ENCODE results near the gene ZKSCAN1. TPM values are rescaled to one million over a fixed set of nuclear protein-coding genes. Genes with fewer than 3 reads are reported as not detected.
A peak's percentile ranks its signal among the peaks of the same experiment; 100 is the strongest.
"Not testable (repeated sequence)": the region's sequence is repeated elsewhere in the genome, so short reads cannot be mapped to it uniquely, and the experiment has no call there.

Gene ZKSCAN1
- total RNA-seq, 1 donor from 2014 or later: 105 TPM

GRCh38 chr7:100000239-100000638 lies 15.2 kb upstream of the ZKSCAN1 start:
- no peak for DNase-seq (ENCODE audit: low spot score)

DNA sequence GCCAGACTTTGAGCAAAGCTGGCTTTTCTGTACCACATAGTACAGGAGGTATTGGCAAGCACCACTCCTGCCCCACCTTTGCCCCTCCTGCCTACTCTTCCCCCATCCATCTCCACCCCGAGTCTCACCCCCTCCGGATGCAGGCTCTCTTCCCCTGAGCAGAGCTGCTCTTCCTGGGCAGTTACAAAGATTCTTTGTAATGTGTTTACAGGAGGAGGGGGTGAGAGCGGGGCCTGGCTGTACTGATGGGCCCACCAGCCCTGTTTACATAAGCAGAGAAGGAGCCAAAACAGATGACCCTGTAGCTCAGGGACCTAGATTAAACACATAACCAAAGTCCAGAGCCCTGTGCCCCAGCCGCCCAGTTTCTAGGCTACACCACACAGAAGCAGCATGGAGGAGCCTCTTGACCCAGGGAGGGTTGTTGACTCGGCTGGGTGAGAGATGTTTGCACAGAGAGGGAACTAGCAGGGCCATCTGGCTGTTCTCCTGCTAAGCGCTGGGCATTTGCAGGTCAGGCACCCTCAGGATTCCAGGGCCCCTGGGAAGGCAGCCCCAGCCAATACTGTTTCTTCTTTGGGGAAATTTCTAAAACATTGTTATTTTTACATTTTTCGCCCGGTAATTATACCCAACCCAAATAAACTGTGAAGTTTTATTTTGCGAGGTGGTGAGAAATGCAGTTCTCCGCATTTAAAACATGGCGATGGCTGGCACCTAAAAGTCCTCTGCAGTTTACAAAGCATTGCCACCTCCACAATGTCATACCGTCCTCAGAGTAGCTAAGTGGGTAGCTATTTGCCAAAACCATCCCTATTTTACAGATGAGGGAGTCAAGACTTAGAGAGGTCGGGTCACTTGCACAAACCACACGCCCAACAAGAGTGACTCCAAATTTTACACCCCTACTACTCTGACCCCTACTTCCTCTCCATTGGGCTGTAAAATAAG lies 11.4 kb upstream of the ZKSCAN1 start:
- no peak for DNase-seq (ENCODE audit: low spot score)

GRCh38 chr7:100007887-100008286 lies 7.5 kb upstream of the ZKSCAN1 start:
- DNase-seq (ENCODE audit: low spot score): no peak

DNA sequence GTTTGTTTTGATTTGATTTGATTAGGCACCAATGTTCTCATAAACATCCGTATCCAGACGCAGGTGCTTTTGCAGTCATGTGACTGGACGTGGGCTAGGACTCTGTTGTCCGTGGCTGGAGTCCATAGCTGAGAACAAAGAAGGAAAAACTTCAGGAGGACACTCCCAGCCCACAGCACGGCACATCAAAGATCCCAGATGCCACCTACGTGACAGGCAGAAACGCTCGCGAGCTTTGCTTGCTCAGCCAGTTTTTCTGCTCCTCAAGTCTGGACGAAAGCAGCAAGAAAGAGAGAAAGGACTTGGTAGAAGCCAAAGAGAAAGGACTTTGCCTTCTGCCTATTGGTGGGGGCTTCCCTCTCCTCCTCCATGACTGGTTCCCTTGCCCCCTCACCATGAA lies 6.9 kb upstream of the ZKSCAN1 start:
- peak; percentile 72 for DNase-seq (ENCODE audit: low spot score)

GRCh38 chr7:100009952-100010351 lies 5.4 kb upstream of the ZKSCAN1 start:
- DNase-seq (ENCODE audit: low spot score): not testable (repeated sequence)

- DNase-seq (ENCODE audit: low spot score): no peak
Measured at GRCh38 chr7:100010901-100011300, 4.5 kb upstream of the ZKSCAN1 start.

GRCh38 chr7:100011516-100011915 lies 3.9 kb upstream of the ZKSCAN1 start:
- DNase-seq (ENCODE audit: low spot score): no peak

- DNase-seq (ENCODE audit: low spot score): not testable (repeated sequence)
Measured at GRCh38 chr7:100012385-100013327, 2.7 kb upstream of the ZKSCAN1 start.

- DNase-seq (ENCODE audit: low spot score): no peak
Measured at GRCh38 chr7:100013328-100013676, 2.1 kb upstream of the ZKSCAN1 start.

GRCh38 chr7:100016215-100016901 lies 962 bp downstream of the ZKSCAN1 start:
- no peak for DNase-seq (ENCODE audit: low spot score)

DNA sequence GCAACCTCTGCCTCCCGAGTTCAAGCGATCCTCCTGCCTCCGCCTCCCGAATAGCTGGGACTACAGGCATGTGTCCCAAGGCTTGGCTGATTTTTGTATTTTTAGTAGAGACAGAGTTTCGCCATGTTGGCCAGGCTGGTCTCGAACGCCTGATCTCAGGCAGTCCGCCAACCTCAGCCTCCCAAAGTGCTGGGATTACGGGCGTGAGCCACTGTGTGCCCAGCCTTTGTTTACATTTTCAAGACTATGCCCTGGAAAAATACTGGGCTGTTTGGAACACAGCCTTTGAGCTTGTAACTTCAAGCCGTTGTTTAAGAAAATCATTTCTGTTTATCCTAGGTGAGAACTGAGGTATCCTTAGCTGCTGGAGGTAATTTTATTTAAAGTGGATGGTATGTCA lies 1.9 kb downstream of the ZKSCAN1 start:
- no peak for DNase-seq (ENCODE audit: low spot score)

GRCh38 chr7:100017875-100018274 lies 2.5 kb downstream of the ZKSCAN1 start:
- DNase-seq (ENCODE audit: low spot score): no peak

DNA sequence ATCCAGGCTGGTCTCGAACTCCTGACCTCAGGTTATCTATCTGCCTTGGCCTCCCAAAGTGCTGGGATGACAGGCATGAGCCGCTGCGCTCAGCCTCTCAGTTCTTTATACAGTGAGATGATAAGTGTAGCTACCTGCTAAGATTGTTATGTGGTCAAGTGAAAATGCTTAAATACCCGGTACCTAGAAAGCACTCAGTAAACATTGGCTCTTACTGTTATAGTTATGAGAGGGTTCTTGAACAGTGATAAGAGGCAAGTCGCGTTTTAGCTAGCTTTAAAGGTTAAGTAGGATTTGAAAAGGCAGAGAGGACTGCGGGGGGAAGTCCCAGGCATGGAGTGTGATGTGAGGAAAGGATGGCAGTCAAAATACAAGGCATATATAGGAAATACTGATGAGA lies 4.5 kb downstream of the ZKSCAN1 start:
- DNase-seq (ENCODE audit: low spot score): no peak

DNA sequence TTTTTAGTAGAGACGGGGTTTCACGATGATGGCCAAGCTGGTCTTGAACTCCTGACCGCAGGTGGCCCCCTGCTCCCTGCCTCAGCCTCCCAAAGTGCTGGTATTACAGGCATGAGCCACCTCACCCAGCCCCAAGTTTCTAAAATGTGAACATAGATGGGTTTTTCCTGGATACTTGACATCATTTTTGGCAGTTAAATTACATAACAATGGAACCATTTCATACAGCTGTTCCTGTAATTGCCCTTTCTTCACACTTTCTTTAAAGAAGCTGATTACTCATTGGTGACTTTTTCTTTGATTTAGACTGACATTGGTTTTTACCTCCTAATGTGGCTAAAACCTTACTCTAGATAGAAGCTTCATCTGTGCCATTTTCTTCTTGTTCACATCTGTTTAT lies 5.9 kb downstream of the ZKSCAN1 start:
- no peak for DNase-seq (ENCODE audit: low spot score)

GRCh38 chr7:100022621-100023020 lies 7.2 kb downstream of the ZKSCAN1 start:
- DNase-seq (ENCODE audit: low spot score): peak; percentile 69

DNA sequence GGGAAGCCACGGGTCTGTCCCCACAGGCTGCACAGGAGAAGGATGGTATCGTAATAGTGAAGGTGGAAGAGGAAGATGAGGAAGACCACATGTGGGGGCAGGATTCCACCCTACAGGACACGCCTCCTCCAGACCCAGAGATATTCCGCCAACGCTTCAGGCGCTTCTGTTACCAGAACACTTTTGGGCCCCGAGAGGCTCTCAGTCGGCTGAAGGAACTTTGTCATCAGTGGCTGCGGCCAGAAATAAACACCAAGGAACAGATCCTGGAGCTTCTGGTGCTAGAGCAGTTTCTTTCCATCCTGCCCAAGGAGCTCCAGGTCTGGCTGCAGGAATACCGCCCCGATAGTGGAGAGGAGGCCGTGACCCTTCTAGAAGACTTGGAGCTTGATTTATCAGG lies 8.1 kb downstream of the ZKSCAN1 start:
- DNase-seq (ENCODE audit: low spot score): no peak

DNA sequence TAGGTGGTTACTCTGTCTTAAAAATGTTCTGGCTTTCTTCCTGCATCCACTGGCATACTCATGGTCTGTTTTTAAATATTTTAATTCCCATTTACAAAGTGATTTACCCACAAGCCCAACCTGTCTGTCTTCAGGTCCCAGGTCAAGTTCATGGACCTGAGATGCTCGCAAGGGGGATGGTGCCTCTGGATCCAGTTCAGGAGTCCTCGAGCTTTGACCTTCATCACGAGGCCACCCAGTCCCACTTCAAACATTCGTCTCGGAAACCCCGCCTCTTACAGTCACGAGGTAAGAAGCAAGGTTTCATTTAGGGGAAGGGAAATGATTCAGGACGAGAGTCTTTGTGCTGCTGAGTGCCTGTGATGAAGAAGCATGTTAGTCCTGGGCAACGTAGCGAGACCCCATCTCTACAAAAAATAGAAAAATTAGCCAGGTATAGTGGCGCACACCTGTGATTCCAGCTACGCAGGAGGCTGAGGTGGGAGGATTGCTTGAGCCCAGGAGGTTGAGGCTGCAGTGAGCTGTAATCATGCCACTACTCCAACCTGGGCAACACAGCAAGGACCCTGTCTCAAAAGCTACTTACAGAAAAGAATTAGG lies 8.7 kb downstream of the ZKSCAN1 start:
- DNase-seq (ENCODE audit: low spot score): no peak

GRCh38 chr7:100027197-100027596 lies 11.8 kb downstream of the ZKSCAN1 start:
- no peak for DNase-seq (ENCODE audit: low spot score)

GRCh38 chr7:100029596-100029995 lies 14.2 kb downstream of the ZKSCAN1 start:
- no peak for DNase-seq (ENCODE audit: low spot score)

GRCh38 chr7:100033526-100033925 lies 18.1 kb downstream of the ZKSCAN1 start:
- no peak for DNase-seq (ENCODE audit: low spot score)

DNA sequence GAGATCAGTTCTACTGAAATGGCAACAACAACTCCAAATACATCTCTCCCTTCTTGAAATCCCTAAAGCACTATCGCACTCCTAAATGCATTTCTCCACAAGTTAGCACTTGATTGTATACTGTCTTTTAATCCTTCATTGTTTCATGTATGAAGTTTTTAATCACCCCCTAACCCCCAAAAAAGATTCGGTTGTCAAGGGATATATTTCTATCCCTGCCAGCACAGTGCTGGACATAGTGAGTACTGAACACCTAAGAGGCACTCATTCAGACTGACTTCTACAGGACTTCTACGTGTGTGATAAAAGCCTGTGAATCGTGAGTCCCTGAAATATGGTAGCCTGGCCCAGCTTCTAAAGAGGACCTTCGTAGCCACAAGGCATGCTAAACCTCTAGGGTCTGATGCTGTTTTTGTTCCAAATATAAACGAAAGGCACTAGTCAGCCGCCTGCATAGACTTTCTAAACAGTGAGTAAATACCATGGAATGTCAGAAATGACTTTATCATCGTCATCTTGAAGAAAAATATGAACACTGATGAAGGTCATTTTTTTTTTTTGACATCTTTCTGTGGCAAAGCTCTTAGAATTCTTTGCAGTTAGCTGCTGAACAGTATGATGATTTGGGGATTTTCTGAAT lies 19.6 kb downstream of the ZKSCAN1 start:
- DNase-seq (ENCODE audit: low spot score): no peak

All from ureter (tissue), 1 donor.